CD14-positive monocyte (primary cell): ENCODE data around the gene TBCK. TPM values are rescaled to one million over a fixed set of nuclear protein-coding genes. Genes with fewer than 3 reads are reported as not detected.
A peak's percentile ranks its signal among the peaks of the same experiment; 100 is the strongest.

Experiments used
- DNase-seq, 3 donors: peaks; one replicate each; pipeline ENCODE4 v3.0.0-alpha.2; 2011 to 2022
- H2AFZ ChIP-seq: 2 replicates; pipeline ENCODE4 v1.6.0; 2012; ENCODE audit warnings: mild to moderate bottlenecking, low read depth, low read length, inconsistent platforms; ENCODE audit not compliant: insufficient read depth, poor library complexity, severe bottlenecking
- H3K27ac ChIP-seq, 2 donors: 1 replicate in 1 of 2; 2 replicates in 1 of 2; pipeline ENCODE4 v1.5.1; 2012 to 2013; ENCODE audit warnings: low read length in 2 of 2, control low read depth in 1 of 2, inconsistent platforms in 1 of 2, low read depth in 1 of 2, mild to moderate bottlenecking in 1 of 2
- H3K27me3 ChIP-seq, 2 donors: one replicate each; pipeline versions ENCODE4 v1.6.0 to v1.6.1; 2011 to 2013; ENCODE audit warnings: low read length in 2 of 2; ENCODE audit not compliant: control insufficient read depth in 2 of 2, insufficient read depth in 2 of 2
- H3K36me3 ChIP-seq, 2 donors: replicated peaks in 1 of 2; 1 replicate in 1 of 2; 2 replicates in 1 of 2; pipeline versions ENCODE4 v1.5.1 to v1.6.1; 2012 to 2013; ENCODE audit warnings: low read length in 2 of 2, control low read depth in 1 of 2, inconsistent platforms in 1 of 2, mild to moderate bottlenecking in 1 of 2; ENCODE audit not compliant: insufficient read depth in 2 of 2, control insufficient read depth in 1 of 2
- H3K4me1 ChIP-seq, 2 donors: 1 replicate in 1 of 2; 2 replicates in 1 of 2; pipeline versions ENCODE4 v1.5.1 to v1.6.1; 2012 to 2013; ENCODE audit warnings: low read length in 2 of 2, control low read depth in 1 of 2, inconsistent platforms in 1 of 2, mild to moderate bottlenecking in 1 of 2, moderate library complexity in 1 of 2; ENCODE audit not compliant: insufficient read depth in 2 of 2, control insufficient read depth in 1 of 2
- H3K4me2 ChIP-seq: replicated peaks from 2 replicates; pipeline ENCODE3; 2012; ENCODE audit warnings: low read length, moderate library complexity, mild to moderate bottlenecking; ENCODE audit not compliant: poor library complexity, severe bottlenecking; ENCODE audit errors: extremely low read depth
- H3K4me3 ChIP-seq, 3 experiments: fragments of 200-600 bp in 1 of 3; sonication (generic) in 1 of 3; replicated peaks in 1 of 3; 1 replicate in 2 of 3; 2 replicates in 1 of 3; pipeline ENCODE4 v1.5.1; 2011 to 2013; ENCODE audit warnings: low read length in 3 of 3, mild to moderate bottlenecking in 3 of 3, control low read depth in 2 of 3, low read depth in 2 of 3, inconsistent platforms in 1 of 3, moderate library complexity in 1 of 3
- H3K79me2 ChIP-seq: 2 replicates; pipeline ENCODE4 v1.6.0; 2012; ENCODE audit warnings: mild to moderate bottlenecking, control low read depth, inconsistent platforms, low read length, moderate library complexity; ENCODE audit not compliant: insufficient read depth
- H3K9ac ChIP-seq: 2 replicates; pipeline ENCODE4 v1.6.0; 2017; ENCODE audit warnings: low read length, mild to moderate bottlenecking; ENCODE audit not compliant: insufficient read depth, poor library complexity, severe bottlenecking
- H3K9me3 ChIP-seq, 2 donors: replicated peaks in 1 of 2; 1 replicate in 1 of 2; 2 replicates in 1 of 2; pipeline versions ENCODE4 v1.5.1 to v1.6.1; 2012 to 2013; ENCODE audit warnings: low read length in 2 of 2, control low read depth in 1 of 2; ENCODE audit not compliant: control insufficient read depth in 1 of 2, insufficient read depth in 1 of 2
- H4K20me1 ChIP-seq: 2 replicates; pipeline ENCODE4 v1.6.0; 2012; ENCODE audit warnings: mild to moderate bottlenecking, low read length, control low read depth, moderate library complexity; ENCODE audit not compliant: insufficient read depth
- H3K27ac Mint-ChIP-seq, 7 donors: one replicate each; pipeline ENCODE4 v1.8.0; 2020; ENCODE audit warnings: mild to moderate bottlenecking in 7 of 7, mixed read lengths in 7 of 7, moderate library complexity in 6 of 7, inconsistent platforms in 2 of 7
- H3K27me3 Mint-ChIP-seq, 3 donors: one replicate each; pipeline ENCODE4 v1.8.0; 2021 to 2022; ENCODE audit warnings: low read depth in 3 of 3, mild to moderate bottlenecking in 3 of 3, mixed read lengths in 3 of 3, moderate library complexity in 3 of 3, inconsistent platforms in 1 of 3
- H3K36me3 Mint-ChIP-seq, 2 donors: one replicate each; pipeline ENCODE4 v1.8.0; 2020; ENCODE audit warnings: mixed read lengths in 2 of 2, inconsistent platforms in 1 of 2, mild to moderate bottlenecking in 1 of 2
- H3K4me1 Mint-ChIP-seq: one replicate; pipeline ENCODE4 v1.8.0; 2020; ENCODE audit warnings: mild to moderate bottlenecking, mixed read lengths
- H3K4me3 Mint-ChIP-seq, 2 donors: one replicate each; pipeline ENCODE4 v1.8.0; 2020; ENCODE audit warnings: mild to moderate bottlenecking in 2 of 2, mixed read lengths in 2 of 2, moderate library complexity in 1 of 2
- H3K9me3 Mint-ChIP-seq, 7 donors: one replicate each; pipeline ENCODE4 v1.8.0; 2020 to 2022; ENCODE audit warnings: mixed read lengths in 7 of 7, mild to moderate bottlenecking in 6 of 7, moderate library complexity in 6 of 7, inconsistent platforms in 2 of 7
- WGBS: methylation state at CpG from one replicate; pipeline ENCODE4 v1.1.5; 2013; ENCODE audit warnings: missing lambda C conversion rate; ENCODE audit not compliant: insufficient coverage; 5-methylcytosine and 5-hydroxymethylcytosine counted together
- intact Hi-C, 2 donors: fragments of 100-400 bp; cut with micrococcal nuclease; formaldehyde crosslinking; loops; one replicate each; pipeline versions ENCODE4 v1.15.0 to v1.15.1; 2023
- polyA plus RNA-seq, 3 donors: library from polyadenylated mRNA; depleted of rRNA in 1 of 3; unstranded in 2 of 3; stranded (reverse) in 1 of 3; fragments of 300-500 nt in 2 of 3; fragments of >200 nt in 1 of 3; fragmentation: Illumina TruSeq in 2 of 3; gene quantifications; 1 replicate in 2 of 3; 2 replicates in 1 of 3; pipeline ENCODE4 v1.2.3, GENCODE V29; 2012 to 2021
- TF ChIP-seq, protein P1 (sequence below): fragments of 200-600 bp; IDR thresholded peaks from one replicate; pipeline ENCODE4 v1.8.0; 2022; ENCODE audit warnings: antibody characterized with exemption, mild to moderate bottlenecking

Gene TBCK
- polyA plus RNA-seq, 3 donors: 8.0 to 14.0 (median 12.5) TPM

DNA sequence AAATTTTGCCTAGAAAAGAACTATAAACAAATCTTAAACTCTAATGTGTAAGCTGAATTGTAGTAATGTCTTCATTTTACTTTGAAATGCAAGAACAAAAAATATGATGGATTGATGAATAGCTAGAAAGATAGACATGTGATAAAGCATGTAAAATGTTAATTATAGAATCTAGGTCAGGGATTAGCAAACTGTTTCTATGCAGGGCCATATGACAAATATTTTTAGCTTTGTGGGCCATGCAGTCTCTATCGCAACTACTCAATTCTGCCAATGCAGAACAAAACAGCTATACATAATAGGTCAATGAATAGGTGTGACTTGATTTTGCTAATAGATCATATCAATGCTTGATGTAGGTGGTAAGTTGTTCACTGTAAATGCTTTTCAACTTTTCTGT, 75.3 kb downstream of the TBCK start:
- Mint-ChIP-seq H3K4me1 (no peaks in the 10 kb centered on the region), H3K4me3 (no peak overlapping the region)
- no peak overlapping the region for H3K4me3 ChIP-seq

DNA sequence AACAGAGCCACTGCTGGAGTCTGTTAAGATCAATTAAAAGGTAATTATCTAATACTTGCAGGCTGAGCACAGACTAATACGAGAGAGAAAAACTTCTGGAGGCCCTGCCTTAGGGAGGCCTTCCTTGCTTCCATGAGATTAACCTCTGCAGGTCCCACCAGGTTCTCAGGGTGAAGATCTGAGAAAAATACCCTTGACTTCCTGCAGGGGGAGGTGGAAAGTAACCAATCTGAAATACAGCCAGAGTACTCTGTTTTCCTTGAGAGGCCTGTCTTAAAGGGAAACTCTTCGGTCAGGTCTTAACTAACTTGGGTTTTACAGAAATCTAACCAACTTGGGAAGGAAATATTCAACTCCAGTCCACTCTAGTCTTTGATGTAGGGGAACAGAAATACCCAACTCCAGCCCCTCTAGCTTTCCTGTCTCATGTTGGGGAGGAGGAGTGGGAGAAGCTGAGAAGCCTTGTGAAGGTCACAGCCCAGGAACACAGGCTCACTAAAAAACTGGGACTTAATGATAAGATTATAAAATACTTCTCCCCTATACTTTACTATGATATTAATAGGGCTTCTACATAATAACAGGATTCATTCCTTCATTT, 77.1 kb downstream of the TBCK start:
- Histone ChIP-seq H3K27me3 (no peaks in the 10 kb centered on the region), H3K9ac (no peak overlapping the region), H3K4me3 (no peak overlapping the region), H3K79me2 (no peaks in the 10 kb centered on the region), H3K27ac (no peak overlapping the region), H3K9me3 (no peaks in the 10 kb centered on the region), H4K20me1 (no peaks in the 10 kb centered on the region), H3K36me3 (peaks cover 22 to 37% of the 10 kb centered on the region in 2 donors), H3K4me1 (no peaks in the 10 kb centered on the region), H3K4me2 (no peak overlapping the region), H2AFZ (no peak overlapping the region)
- no peaks in the 10 kb centered on the region for H3K4me1 Mint-ChIP-seq
- no peaks in the 10 kb centered on the region for H3K27me3 Mint-ChIP-seq
- H3K9me3 Mint-ChIP-seq: no peaks in the 10 kb centered on the region
- WGBS: 100% methylated on average over 1 of the region's 2 CpGs
- TF ChIP-seq, protein P1, sequence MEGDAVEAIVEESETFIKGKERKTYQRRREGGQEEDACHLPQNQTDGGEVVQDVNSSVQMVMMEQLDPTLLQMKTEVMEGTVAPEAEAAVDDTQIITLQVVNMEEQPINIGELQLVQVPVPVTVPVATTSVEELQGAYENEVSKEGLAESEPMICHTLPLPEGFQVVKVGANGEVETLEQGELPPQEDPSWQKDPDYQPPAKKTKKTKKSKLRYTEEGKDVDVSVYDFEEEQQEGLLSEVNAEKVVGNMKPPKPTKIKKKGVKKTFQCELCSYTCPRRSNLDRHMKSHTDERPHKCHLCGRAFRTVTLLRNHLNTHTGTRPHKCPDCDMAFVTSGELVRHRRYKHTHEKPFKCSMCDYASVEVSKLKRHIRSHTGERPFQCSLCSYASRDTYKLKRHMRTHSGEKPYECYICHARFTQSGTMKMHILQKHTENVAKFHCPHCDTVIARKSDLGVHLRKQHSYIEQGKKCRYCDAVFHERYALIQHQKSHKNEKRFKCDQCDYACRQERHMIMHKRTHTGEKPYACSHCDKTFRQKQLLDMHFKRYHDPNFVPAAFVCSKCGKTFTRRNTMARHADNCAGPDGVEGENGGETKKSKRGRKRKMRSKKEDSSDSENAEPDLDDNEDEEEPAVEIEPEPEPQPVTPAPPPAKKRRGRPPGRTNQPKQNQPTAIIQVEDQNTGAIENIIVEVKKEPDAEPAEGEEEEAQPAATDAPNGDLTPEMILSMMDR: peak; percentile 67
- H3K36me3 Mint-ChIP-seq: peaks cover 17 to 34% of the 10 kb centered on the region in 2 donors
- H3K4me3 Mint-ChIP-seq: no peak overlapping the region
- H3K27ac Mint-ChIP-seq: no peak overlapping the region
- peak in 2 of 3 donors; percentile 0 to 3 for DNase-seq
- intact Hi-C loops: no loop called here

More for the DNA sequence above, 75.3 kb downstream of the TBCK start:
- Mint-ChIP-seq H3K36me3 (peaks cover 14 to 23% of the 10 kb centered on the region in 2 donors), H3K9me3 (no peaks in the 10 kb centered on the region), H3K27me3 (no peaks in the 10 kb centered on the region), H3K27ac (no peak overlapping the region)
- intact Hi-C loops: no loop called here
- Histone ChIP-seq H3K4me1 (no peaks in the 10 kb centered on the region), H3K9me3 (no peaks in the 10 kb centered on the region), H3K27me3 (no peaks in the 10 kb centered on the region), H3K36me3 (peaks cover 8 to 32% of the 10 kb centered on the region in 2 donors), H3K27ac (no peak overlapping the region), H3K9ac (no peak overlapping the region), H3K79me2 (no peaks in the 10 kb centered on the region), H3K4me2 (no peak overlapping the region), H2AFZ (no peak overlapping the region), H4K20me1 (no peaks in the 10 kb centered on the region)
- WGBS: no CpG with 5 or more reads among the region's 1 CpG
- TF ChIP-seq, protein P1: no peak
- no peak for DNase-seq
